Stimulated activated CD8-positive, alpha-beta memory T cell treated with anti-CD3 and anti-CD28 coated beads, Interleukin-15, amount 100 ng/mL, for 48 hours (primary cell): ENCODE results near the gene KLHDC8A.
"Not testable (repeated sequence)": the region's sequence is repeated elsewhere in the genome, so short reads cannot be mapped to it uniquely, and the experiment has no call there.

ENCODE experiments used
- DNase-seq, 2 donors: peaks; one replicate each; pipeline ENCODE4 v3.0.0-alpha.2; 2020; ENCODE audit warnings: low read depth in 2 of 2

Gene KLHDC8A

GRCh38 chr1:205298191-205298994, 58.3 kb downstream of the KLHDC8A start:
- DNase-seq: no peak

DNA sequence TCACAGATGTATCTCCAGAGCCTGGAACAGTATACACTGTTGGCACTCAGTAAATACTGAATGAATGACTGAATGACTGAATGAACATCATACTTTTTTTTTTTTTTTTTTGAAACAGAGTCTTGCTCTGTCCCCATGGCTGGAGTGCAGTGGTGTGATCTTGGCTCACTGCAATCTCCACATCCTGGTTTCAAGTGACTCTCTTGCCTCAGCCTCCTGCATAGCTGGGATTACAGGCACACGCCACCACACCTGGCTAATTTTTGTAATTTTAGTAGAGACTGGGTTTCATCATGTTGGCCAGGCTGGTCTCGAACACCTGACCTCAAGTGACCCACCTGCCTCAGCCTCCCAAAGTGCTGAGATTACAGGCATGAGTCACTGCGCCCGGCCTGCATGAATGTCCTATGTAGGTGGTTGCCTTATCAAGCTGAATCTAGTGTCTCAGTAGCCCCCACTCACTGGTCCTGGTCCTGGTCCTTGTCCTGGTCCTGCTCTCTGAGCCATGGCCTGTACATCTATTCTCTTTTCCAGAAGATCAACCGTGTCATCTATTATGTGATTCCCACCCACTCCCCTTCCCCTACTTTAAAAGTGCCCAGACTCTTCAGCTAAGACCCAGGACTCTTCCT, 59.1 kb downstream of the KLHDC8A start:
- DNase-seq: not testable (repeated sequence)

DNA sequence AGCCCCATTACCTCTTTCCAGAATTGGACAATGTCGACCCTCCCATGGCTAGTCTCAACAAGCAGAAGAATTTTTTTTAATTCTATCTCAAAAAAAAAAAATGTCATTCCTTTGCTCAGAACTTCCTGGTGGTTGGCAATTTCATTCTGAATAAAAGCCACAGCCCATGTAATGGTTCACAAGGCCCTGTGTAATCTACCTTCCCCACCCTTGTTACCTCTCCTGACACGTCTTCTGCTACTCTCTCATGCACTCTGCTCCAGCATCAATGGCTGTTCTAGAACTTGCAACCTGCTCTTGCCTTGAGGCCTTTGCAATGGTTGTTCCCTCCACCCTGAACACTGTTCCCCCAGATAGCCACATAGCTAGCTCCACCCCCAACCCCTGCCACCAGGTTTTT, 60.6 kb downstream of the KLHDC8A start:
- no peak for DNase-seq

DNA sequence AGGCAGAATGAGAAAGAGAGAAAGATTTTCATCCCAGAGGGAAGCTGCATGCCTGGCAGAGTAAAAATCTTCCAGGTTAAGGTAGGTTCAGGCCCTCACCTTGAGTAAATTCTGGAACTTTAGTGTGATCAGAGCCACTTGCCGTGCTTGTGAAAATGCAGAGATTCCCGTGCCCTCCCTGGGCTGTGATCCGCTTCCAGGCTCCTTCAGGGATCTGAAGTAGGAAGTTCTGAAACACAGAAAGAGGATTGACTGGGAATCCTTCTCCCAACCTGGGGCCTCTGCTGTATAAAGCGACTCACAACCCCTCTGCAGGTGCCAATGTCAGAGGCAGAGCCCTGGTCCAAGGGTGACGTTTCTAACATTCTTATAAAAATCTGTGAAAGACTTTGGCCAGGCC, 61.8 kb downstream of the KLHDC8A start:
- DNase-seq: no peak

GRCh38 chr1:205294175-205294917, 62.4 kb downstream of the KLHDC8A start:
- DNase-seq: no peak

- no peak for DNase-seq
These were observed 63.2 kb downstream of the KLHDC8A start for GRCh38 chr1:205293350-205294074.

DNA sequence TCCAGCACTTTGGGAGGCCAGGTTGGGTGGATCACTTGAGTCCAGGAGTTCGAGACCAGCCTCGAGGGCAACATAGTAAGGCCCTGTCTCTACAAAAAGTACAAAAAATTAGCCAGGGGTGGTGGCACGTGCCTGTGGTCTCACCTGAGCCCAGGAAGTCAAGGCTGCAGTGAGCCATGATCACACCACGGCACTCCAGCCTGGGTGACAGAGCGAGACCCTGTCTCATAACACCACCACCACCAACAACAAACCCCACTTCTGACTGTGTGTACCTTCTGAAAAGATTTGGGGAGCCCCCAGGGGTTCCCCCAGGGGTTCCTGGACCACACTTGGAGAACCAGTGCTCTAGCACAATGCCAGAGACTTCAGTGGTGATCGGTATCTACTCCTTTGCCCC, 65.1 kb downstream of the KLHDC8A start:
- no peak for DNase-seq

DNA sequence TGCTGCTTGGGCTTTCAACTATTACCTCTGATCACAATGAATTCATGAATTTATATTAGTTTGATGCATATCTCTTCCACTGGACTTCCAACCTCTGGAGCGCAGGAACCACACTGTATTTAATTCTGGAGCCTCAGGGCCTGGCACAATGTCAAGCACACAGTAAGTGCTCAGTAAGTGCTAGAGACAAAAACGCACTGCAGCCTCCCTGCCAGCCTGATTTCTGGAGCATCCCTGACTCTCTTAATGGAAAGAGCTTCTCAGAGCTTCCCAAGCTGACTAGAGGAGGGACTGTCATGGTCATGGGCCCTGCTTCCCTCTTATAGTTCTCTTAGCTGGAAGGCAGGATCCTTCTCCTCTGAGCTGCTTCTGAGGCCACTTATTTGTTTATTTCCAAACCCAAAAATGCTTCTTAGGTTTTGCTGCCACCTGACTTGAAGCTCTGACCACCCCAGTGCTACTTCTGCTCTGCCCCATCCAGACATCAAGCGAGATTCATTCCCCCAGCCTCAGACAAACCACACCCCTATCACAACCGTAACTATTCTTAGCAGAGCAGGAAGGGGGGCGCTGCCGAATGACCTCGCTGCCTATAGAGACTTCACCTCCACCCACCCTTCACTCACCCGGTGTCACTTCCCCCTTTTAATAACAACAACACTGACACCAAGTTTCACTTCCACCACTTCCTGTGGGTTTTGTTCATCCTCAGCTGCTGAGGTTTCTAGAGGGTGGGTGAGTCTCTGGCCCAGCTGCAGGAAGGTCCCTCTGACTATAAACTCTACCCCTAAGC, 68.8 kb downstream of the KLHDC8A start:
- DNase-seq: peak; percentile 76 to 83

- DNase-seq: no peak
These were observed 69.6 kb downstream of the KLHDC8A start for GRCh38 chr1:205287076-205287475.

DNA sequence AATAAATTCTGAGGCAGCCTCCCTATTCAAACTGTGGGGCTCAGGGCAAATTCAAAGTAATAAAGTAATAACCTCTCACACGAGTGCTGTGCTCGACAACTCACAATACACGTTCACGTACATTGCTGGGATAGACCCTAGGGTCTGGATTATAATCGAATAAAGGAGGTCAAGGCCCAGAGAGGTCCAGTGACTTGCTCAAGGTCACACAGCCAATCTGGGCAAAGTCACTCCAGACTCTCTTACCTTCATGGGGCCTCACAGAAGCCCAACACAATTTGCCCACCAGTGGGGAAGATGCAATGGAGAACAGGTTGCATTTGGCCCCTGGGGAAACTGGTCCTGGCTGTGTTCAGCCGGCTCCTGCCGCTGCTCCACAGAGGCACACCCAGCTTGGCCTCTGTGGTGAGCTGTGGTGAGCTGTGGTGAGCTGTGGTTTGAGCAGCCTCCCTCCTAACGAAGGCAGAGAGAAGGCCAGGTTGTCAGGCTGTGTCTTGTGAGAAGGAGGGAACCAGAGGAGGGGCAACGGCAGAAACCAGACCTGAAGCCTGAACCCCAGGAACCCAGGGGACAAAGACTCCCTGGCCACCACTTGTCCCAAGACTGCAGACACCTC, 70.3 kb downstream of the KLHDC8A start:
- peak; percentile 70 to 79 for DNase-seq
